H9 (cell line): ENCODE measurements around the gene CYP2D6. TPM values are rescaled to one million over a fixed set of nuclear protein-coding genes. Genes with fewer than 3 reads are reported as not detected.

Experiments used
- DNase-seq: peaks from one replicate; pipeline ENCODE4 v3.0.0-alpha.2; 2017
- H2AFZ ChIP-seq: one replicate; pipeline ENCODE4 v1.6.1; 2013; ENCODE audit warnings: mild to moderate bottlenecking, low read length, control low read depth, moderate library complexity
- H2AK5ac ChIP-seq: 2 replicates; pipeline ENCODE4 v1.6.1; 2013; ENCODE audit warnings: low read length, control low read depth, mixed read lengths; ENCODE audit not compliant: insufficient read length
- H2BK120ac ChIP-seq: one replicate; pipeline ENCODE4 v1.6.1; 2013; ENCODE audit warnings: low read depth, mild to moderate bottlenecking, low read length, control low read depth, inconsistent platforms; ENCODE audit not compliant: poor library complexity, severe bottlenecking
- H2BK12ac ChIP-seq: 2 replicates; pipeline ENCODE4 v1.6.1; 2013; ENCODE audit warnings: low read length, control low read depth, mixed read lengths, low read depth; ENCODE audit not compliant: insufficient read length
- H2BK15ac ChIP-seq: 2 replicates; pipeline ENCODE4 v1.6.1; 2013; ENCODE audit warnings: low read depth, low read length, control low read depth
- H2BK20ac ChIP-seq: one replicate; pipeline ENCODE4 v1.6.1; 2013; ENCODE audit warnings: low read depth, mild to moderate bottlenecking, low read length, control low read depth, inconsistent platforms; ENCODE audit not compliant: poor library complexity, severe bottlenecking
- H2BK5ac ChIP-seq: 2 replicates; pipeline ENCODE4 v1.6.1; 2013; ENCODE audit warnings: low read length, control low read depth, mixed read lengths; ENCODE audit not compliant: insufficient read length
- H3K14ac ChIP-seq: 2 replicates; pipeline ENCODE4 v1.6.1; 2013; ENCODE audit warnings: low read length, control low read depth; ENCODE audit not compliant: insufficient read depth
- H3K18ac ChIP-seq: 2 replicates; pipeline ENCODE4 v1.6.1; 2013; ENCODE audit warnings: low read depth, mild to moderate bottlenecking, mixed read lengths, low read length, control low read depth; ENCODE audit not compliant: insufficient read length
- H3K23ac ChIP-seq: 2 replicates; pipeline ENCODE4 v1.6.1; 2013; ENCODE audit warnings: low read length, control low read depth, mixed read lengths, low read depth; ENCODE audit not compliant: insufficient read length
- H3K23me2 ChIP-seq: 2 replicates; pipeline ENCODE4 v1.6.1; 2013; ENCODE audit warnings: low read depth, mild to moderate bottlenecking, mixed read lengths, low read length, control low read depth; ENCODE audit not compliant: insufficient read length, poor library complexity, severe bottlenecking
- H3K27ac ChIP-seq: 2 replicates; pipeline ENCODE4 v1.5.1; 2013; ENCODE audit warnings: low read length, control low read depth, mixed read lengths, low read depth; ENCODE audit not compliant: insufficient read length
- H3K27me3 ChIP-seq: 2 replicates; pipeline ENCODE4 v1.6.1; 2013; ENCODE audit warnings: low read length, control low read depth, inconsistent platforms; ENCODE audit not compliant: insufficient read depth
- H3K4ac ChIP-seq: 2 replicates; pipeline ENCODE4 v1.6.1; 2013; ENCODE audit warnings: low read depth, mild to moderate bottlenecking, control low read depth, inconsistent platforms, low read length, moderate library complexity
- H3K4me1 ChIP-seq: 2 replicates; pipeline ENCODE4 v1.6.1; 2013; ENCODE audit warnings: low read length, control low read depth, inconsistent platforms; ENCODE audit not compliant: insufficient read depth
- H3K4me2 ChIP-seq: 2 replicates; pipeline ENCODE4 v1.6.1; 2013; ENCODE audit warnings: low read length, control low read depth, mixed read lengths; ENCODE audit not compliant: insufficient read length, insufficient read depth
- H3K56ac ChIP-seq: 2 replicates; pipeline ENCODE4 v1.6.1; 2013; ENCODE audit warnings: low read depth, mild to moderate bottlenecking, mixed read lengths, low read length, control low read depth; ENCODE audit not compliant: insufficient read length
- H3K79me1 ChIP-seq: 2 replicates; pipeline ENCODE4 v1.6.1; 2013; ENCODE audit warnings: low read depth, mild to moderate bottlenecking, moderate library complexity, low read length, control low read depth, inconsistent platforms; ENCODE audit not compliant: insufficient read depth, poor library complexity, severe bottlenecking
- H3K79me2 ChIP-seq: 2 replicates; pipeline ENCODE4 v1.6.1; 2013; ENCODE audit warnings: low read length, control low read depth, inconsistent platforms; ENCODE audit not compliant: insufficient read depth
- H3K9ac ChIP-seq: 2 replicates; pipeline ENCODE4 v1.6.1; 2013; ENCODE audit warnings: low read length, control low read depth, mixed read lengths; ENCODE audit not compliant: insufficient read length; ENCODE audit errors: extremely low read depth
- H3K9me3 ChIP-seq: one replicate; pipeline ENCODE4 v1.6.1; 2013; ENCODE audit warnings: low read depth, low read length, inconsistent platforms; ENCODE audit not compliant: control insufficient read depth
- H3T11ph ChIP-seq: one replicate; pipeline ENCODE4 v1.6.1; 2013; ENCODE audit warnings: mild to moderate bottlenecking, low read length, control low read depth, inconsistent platforms
- H4K20me1 ChIP-seq: one replicate; pipeline ENCODE4 v1.6.1; 2013; ENCODE audit not compliant: control insufficient read depth, insufficient read length, insufficient read depth
- H4K5ac ChIP-seq: 2 replicates; pipeline ENCODE4 v1.6.1; 2013; ENCODE audit warnings: low read depth, mild to moderate bottlenecking, mixed read lengths, low read length, control low read depth; ENCODE audit not compliant: insufficient read length
- H4K8ac ChIP-seq: replicated peaks from 2 replicates; pipeline ENCODE4 v1.6.1; 2013; ENCODE audit warnings: low read length, control low read depth, mixed read lengths, low read depth; ENCODE audit not compliant: insufficient read length
- H4K91ac ChIP-seq: 2 replicates; pipeline ENCODE4 v1.6.1; 2013; ENCODE audit warnings: low read depth, mild to moderate bottlenecking, moderate library complexity, mixed read lengths, low read length, control low read depth; ENCODE audit not compliant: insufficient read length
- H3K27ac Mint-ChIP-seq, 3 experiments: 2 replicates in 2 of 3; 3 replicates in 1 of 3; pipeline ENCODE4 v1.8.0; 2020 to 2021; ENCODE audit warnings: mixed read lengths in 3 of 3, mild to moderate bottlenecking in 1 of 3, moderate library complexity in 1 of 3
- H3K27me3 Mint-ChIP-seq: 2 replicates; pipeline ENCODE4 v1.8.0; 2021; ENCODE audit warnings: low read depth, mild to moderate bottlenecking, moderate library complexity, mixed read lengths
- H3K36me3 Mint-ChIP-seq, 3 experiments: 2 replicates in 2 of 3; 3 replicates in 1 of 3; pipeline ENCODE4 v1.8.0; 2020 to 2021; ENCODE audit warnings: low read depth in 3 of 3, mixed read lengths in 3 of 3; ENCODE audit not compliant: insufficient read depth in 1 of 3
- H3K4me1 Mint-ChIP-seq, 2 experiments: 2 replicates each; pipeline ENCODE4 v1.8.0; 2020; ENCODE audit warnings: mixed read lengths in 2 of 2
- H3K4me3 Mint-ChIP-seq, 2 experiments: 2 replicates in 1 of 2; 3 replicates in 1 of 2; pipeline ENCODE4 v1.8.0; 2020 to 2021; ENCODE audit warnings: mild to moderate bottlenecking in 2 of 2, mixed read lengths in 2 of 2, moderate library complexity in 1 of 2
- H3K9me3 Mint-ChIP-seq, 2 experiments: 2 replicates in 1 of 2; 3 replicates in 1 of 2; pipeline ENCODE4 v1.8.0; 2020; ENCODE audit warnings: mild to moderate bottlenecking in 2 of 2, mixed read lengths in 2 of 2, moderate library complexity in 1 of 2
- CTCF ChIP-seq: fragments of 200-600 bp; sonication (generic); conservative IDR thresholded peaks from 3 replicates; pipeline ENCODE4 v1.8.0; 2021; ENCODE audit warnings: antibody characterized with exemption, mild to moderate bottlenecking
- WGBS: extraction: QIAGEN DNeasy Blood & Tissue Kit; methylation state at CpG from one replicate; pipeline ENCODE4 v1.1.7; 2013; ENCODE audit warnings: missing lambda C conversion rate, low lambda C conversion rate, mixed read lengths; ENCODE audit not compliant: insufficient read length; ENCODE audit errors: extremely low coverage; 5-methylcytosine and 5-hydroxymethylcytosine counted together
- total RNA-seq: library from RNA; stranded (reverse); gene quantifications from 2 replicates; pipeline ENCODE4 v1.2.1, GENCODE V29; 2021

Gene CYP2D6
- total RNA-seq, 1 experiment from 2014 or later, result 2.3 TPM

GRCh38 chr22:42090596-42091454, 39.8 kb downstream of the CYP2D6 start, which contains the start of gene NDUFA6:
NDUFA6 (minus strand) TSS chr22:42090772; CDS start chr22:42090744, 28 bp downstream.
- DNase-seq, result peak; percentile 100
- no peak within 1 kb of the TSS for H2BK12ac ChIP-seq
- H3K27me3 ChIP-seq, result no peaks in the 10 kb centered on the region
- no peaks in the 10 kb centered on the region; the same call in 1 of the 2 replicates for H3K79me2 ChIP-seq
- H3K79me1 ChIP-seq, result peaks cover 3% of the 10 kb centered on the region
- Mint-ChIP-seq H3K27ac (peak within 1 kb of the TSS; percentile 94 to 99 (median 98)), H3K4me3 (peak within 1 kb of the TSS; percentile 95 to 96), H3K36me3 (peaks cover 26 to 31% (median 30%) of the 10 kb centered on the region in 3 experiments), H3K9me3 (peaks cover 9 to 11% of the 10 kb centered on the region in 2 experiments; a peak in 4 of 5 replicates), H3K4me1 (peaks cover 4 to 15% of the 10 kb centered on the region in 2 experiments), H3K27me3 (peaks cover 16% of the 10 kb centered on the region)
- peaks cover 6% of the 10 kb centered on the region for H3K23me2 ChIP-seq
- H2BK20ac ChIP-seq, result no peak within 1 kb of the TSS
- H3K27ac ChIP-seq, result no peak within 1 kb of the TSS
- H3K9me3 ChIP-seq, result no peaks in the 10 kb centered on the region
- H3K9ac ChIP-seq, result peak within 1 kb of the TSS; percentile 93
- H4K5ac ChIP-seq, result peak within 1 kb of the TSS; percentile 69
- peak within 1 kb of the TSS; percentile 68 for H3K4me2 ChIP-seq
- peak within 1 kb of the TSS; percentile 3 for H4K8ac ChIP-seq
- no CpG with 5 or more reads among the region's 71 CpGs for WGBS
- H4K91ac ChIP-seq, result no peak within 1 kb of the TSS
- H2BK120ac ChIP-seq, result no peak within 1 kb of the TSS
- peak; percentile 96 for TF ChIP-seq CTCF
- peak within 1 kb of the TSS; percentile 96 for H3K18ac ChIP-seq
- H2AK5ac ChIP-seq, result no peak within 1 kb of the TSS
- H3K4ac ChIP-seq, result no peak within 1 kb of the TSS; the same call in 1 of the 2 replicates
- H3K23ac ChIP-seq, result no peak within 1 kb of the TSS
- H4K20me1 ChIP-seq, result no peaks in the 10 kb centered on the region
- H3K4me1 ChIP-seq, result no peaks in the 10 kb centered on the region
- H2BK5ac ChIP-seq, result no peak within 1 kb of the TSS
- H2AFZ ChIP-seq, result no peak within 1 kb of the TSS
- H2BK15ac ChIP-seq, result no peak within 1 kb of the TSS
- H3K14ac ChIP-seq, result peak within 1 kb of the TSS; percentile 94
- no peak within 1 kb of the TSS for H3T11ph ChIP-seq
- H3K56ac ChIP-seq, result no peak within 1 kb of the TSS
